HepG2 (cell line): ENCODE results near the gene AKAP7. TPM values are rescaled to one million over a fixed set of nuclear protein-coding genes. Genes with fewer than 3 reads are reported as not detected.

Experiments used
- GLI4 ChIP-seq: sonication (generic); formaldehyde crosslinking; IDR thresholded peaks from 2 replicates; pipeline ENCODE4 v1.5.1; 2020; ENCODE audit warnings: missing genetic modification reagents, mild to moderate bottlenecking, moderate library complexity, borderline replicate concordance
- GTF3A ChIP-seq: sonication (generic); formaldehyde crosslinking; conservative IDR thresholded peaks from 2 replicates; pipeline ENCODE4 v1.4.0; 2020; ENCODE audit warnings: mild to moderate bottlenecking, missing genetic modification reagents
- NFE2 ChIP-seq: sonication (generic); formaldehyde crosslinking; IDR thresholded peaks from 2 replicates; pipeline ENCODE4 v1.4.0; 2020; ENCODE audit warnings: missing genetic modification reagents
- PBX3 ChIP-seq: sonication (generic); formaldehyde crosslinking; IDR thresholded peaks from 2 replicates; pipeline ENCODE4 v1.8.1; 2023; ENCODE audit warnings: missing genetic modification reagents, inconsistent platforms, borderline replicate concordance
- REXO4 ChIP-seq: sonication (generic); formaldehyde crosslinking; IDR thresholded peaks from 2 replicates; pipeline ENCODE4 v1.8.0; 2022; ENCODE audit warnings: missing genetic modification reagents, mild to moderate bottlenecking, borderline replicate concordance
- SOX6 ChIP-seq, 2 experiments: fragments of 450-650 bp in 1 of 2; sonication (generic) in 1 of 2; formaldehyde crosslinking in 1 of 2; IDR thresholded peaks; 2 replicates each; pipeline versions ENCODE4 v1.4.0 to v1.6.1; 2017 to 2020; ENCODE audit warnings: antibody characterized with exemption in 1 of 2, mild to moderate bottlenecking in 1 of 2, missing genetic modification reagents in 1 of 2
- USF2 ChIP-seq, 2 experiments: sonication (generic) in 1 of 2; formaldehyde crosslinking in 1 of 2; IDR thresholded peaks; 2 replicates each; pipeline versions ENCODE4 v1.5.1 to v1.6.1; 2011 to 2020; ENCODE audit warnings: borderline replicate concordance in 1 of 2, low read depth in 1 of 2, low read length in 1 of 2, mild to moderate bottlenecking in 1 of 2, missing genetic modification reagents in 1 of 2, moderate library complexity in 1 of 2
- XBP1 ChIP-seq: sonication (generic); formaldehyde crosslinking; IDR thresholded peaks from 2 replicates; pipeline ENCODE4 v1.5.0; 2020; ENCODE audit warnings: missing genetic modification reagents
- ZBTB26 ChIP-seq: IDR thresholded peaks from 2 replicates; pipeline ENCODE4 v1.6.1; 2016; ENCODE audit warnings: missing compliant biosample characterization, missing genetic modification reagents, borderline replicate concordance
- ZBTB3 ChIP-seq: sonication (generic); formaldehyde crosslinking; IDR thresholded peaks from 2 replicates; pipeline ENCODE4 v1.4.0; 2020; ENCODE audit warnings: low read depth, mild to moderate bottlenecking, moderate library complexity, missing genetic modification reagents, borderline replicate concordance
- ZBTB4 ChIP-seq: sonication (generic); formaldehyde crosslinking; IDR thresholded peaks from 2 replicates; pipeline ENCODE4 v1.4.0; 2020; ENCODE audit warnings: missing genetic modification reagents, mild to moderate bottlenecking, borderline replicate concordance
- ZGPAT ChIP-seq: IDR thresholded peaks from 2 replicates; pipeline ENCODE4 v1.6.1; 2016; ENCODE audit warnings: mild to moderate bottlenecking
- polyA plus RNA-seq, 8 experiments: library from polyadenylated mRNA; depleted of rRNA in 3 of 8; stranded (reverse) in 7 of 8; unstranded in 1 of 8; fragments of >200 nt; fragmentation: Illumina TruSeq in 4 of 8; extraction: Trizol in 4 of 8; gene quantifications; 2 replicates each; pipeline versions ENCODE4 v1.2.1 to v1.2.3, GENCODE V29; 2011 to 2016; ENCODE audit warnings: low read depth in 4 of 8, missing spikeins in 1 of 8, mixed read lengths in 1 of 8; ENCODE audit not compliant: insufficient read depth in 1 of 8
- total RNA-seq, 5 experiments: library from RNA; depleted of rRNA; stranded (reverse); fragments of >200 nt; fragmentation: Illumina TruSeq; extraction: Trizol; gene quantifications; 2 replicates each; pipeline ENCODE4 v1.2.3, GENCODE V29; 2016; ENCODE audit warnings: low read depth in 1 of 5
- TF ChIP-seq, protein P1 (sequence below): sonication (generic); formaldehyde crosslinking; IDR thresholded peaks from 2 replicates; pipeline ENCODE4; 2020; ENCODE audit warnings: missing genetic modification reagents, mild to moderate bottlenecking, borderline replicate concordance

AKAP7 gene
- total and polyA plus RNA-seq, 2 of the 13 experiments (the other 11 are each of a cell fraction or from before 2014, with no cell fraction given): 3.6 to 11.7 TPM

GRCh38 chr6:131135244-131136020, at the start of gene AKAP7 (continued):
- TF ChIP-seq USF2 (IDR thresholded peaks at IDR 0.05; ENCODE audit: low read depth, low read length): no peak
- no peak; the same call in 1 of the 2 replicates for TF ChIP-seq USF2 (CRISPR knock-in tag; IDR thresholded peaks at IDR 0.05; ENCODE audit: borderline replicate concordance)
- no peak for TF ChIP-seq REXO4 (CRISPR knock-in tag)
- no peak for TF ChIP-seq PBX3 (CRISPR knock-in tag)
- 0 out of 2 replicates have a peak, but pooled peaks have one; percentile 51 for TF ChIP-seq GLI4 (CRISPR knock-in tag)
- TF ChIP-seq ZGPAT (CRISPR knock-in tag): peak; percentile 56; the same call in 1 of the 2 replicates
- no peak for TF ChIP-seq GTF3A (CRISPR knock-in tag)
- TF ChIP-seq ZBTB3 (CRISPR knock-in tag): no peak; the same call in 1 of the 2 replicates
- no peak for TF ChIP-seq NFE2 (CRISPR knock-in tag)
- no peak for TF ChIP-seq ZBTB4 (CRISPR knock-in tag)
- TF ChIP-seq, protein P1, sequence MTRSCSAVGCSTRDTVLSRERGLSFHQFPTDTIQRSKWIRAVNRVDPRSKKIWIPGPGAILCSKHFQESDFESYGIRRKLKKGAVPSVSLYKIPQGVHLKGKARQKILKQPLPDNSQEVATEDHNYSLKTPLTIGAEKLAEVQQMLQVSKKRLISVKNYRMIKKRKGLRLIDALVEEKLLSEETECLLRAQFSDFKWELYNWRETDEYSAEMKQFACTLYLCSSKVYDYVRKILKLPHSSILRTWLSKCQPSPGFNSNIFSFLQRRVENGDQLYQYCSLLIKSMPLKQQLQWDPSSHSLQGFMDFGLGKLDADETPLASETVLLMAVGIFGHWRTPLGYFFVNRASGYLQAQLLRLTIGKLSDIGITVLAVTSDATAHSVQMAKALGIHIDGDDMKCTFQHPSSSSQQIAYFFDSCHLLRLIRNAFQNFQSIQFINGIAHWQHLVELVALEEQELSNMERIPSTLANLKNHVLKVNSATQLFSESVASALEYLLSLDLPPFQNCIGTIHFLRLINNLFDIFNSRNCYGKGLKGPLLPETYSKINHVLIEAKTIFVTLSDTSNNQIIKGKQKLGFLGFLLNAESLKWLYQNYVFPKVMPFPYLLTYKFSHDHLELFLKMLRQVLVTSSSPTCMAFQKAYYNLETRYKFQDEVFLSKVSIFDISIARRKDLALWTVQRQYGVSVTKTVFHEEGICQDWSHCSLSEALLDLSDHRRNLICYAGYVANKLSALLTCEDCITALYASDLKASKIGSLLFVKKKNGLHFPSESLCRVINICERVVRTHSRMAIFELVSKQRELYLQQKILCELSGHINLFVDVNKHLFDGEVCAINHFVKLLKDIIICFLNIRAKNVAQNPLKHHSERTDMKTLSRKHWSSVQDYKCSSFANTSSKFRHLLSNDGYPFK (CRISPR knock-in tag): no peak
- TF ChIP-seq XBP1: peak; percentile 75; the same call in 1 of the 2 replicates
- peak; percentile 43; the same call in 1 of the 2 replicates for TF ChIP-seq ZBTB26 (CRISPR knock-in tag)
- TF ChIP-seq SOX6 (IDR thresholded peaks at IDR 0.05): no peak
- peak; percentile 31; the same call in 1 of the 2 replicates for TF ChIP-seq SOX6 (CRISPR knock-in tag; IDR thresholded peaks at IDR 0.05)
